Activated CD8-positive, alpha-beta memory T cell treated with anti-CD3 and anti-CD28 coated beads, Interleukin-2, amount 50 U/mL, for 48 hours (primary cell): ENCODE results near the gene NAA40.

Source experiments
- DNase-seq: peaks from one replicate; pipeline ENCODE4 v3.0.0-alpha.2; 2020

Gene NAA40

DNA sequence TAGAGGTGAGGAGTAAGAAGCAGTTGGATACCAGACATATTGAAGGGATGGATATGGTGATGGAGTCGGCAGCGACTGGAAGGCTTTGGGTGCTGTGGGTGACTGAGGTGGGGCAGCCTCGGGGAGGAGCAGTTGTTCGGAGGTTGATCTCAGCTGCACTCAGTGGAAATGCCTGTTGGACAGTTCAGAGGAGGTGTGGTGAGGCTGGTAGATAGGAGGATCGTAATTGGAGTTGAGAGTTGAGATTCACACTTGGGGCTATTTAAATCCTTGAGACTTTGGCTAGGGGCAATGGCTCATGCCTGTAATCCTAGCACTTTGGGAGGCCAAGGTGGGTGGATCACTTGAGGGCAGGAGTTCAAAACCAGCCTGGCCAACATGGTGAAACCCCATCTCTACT is 54.3 kb downstream of the NAA40 start:
- no peak for DNase-seq

DNA sequence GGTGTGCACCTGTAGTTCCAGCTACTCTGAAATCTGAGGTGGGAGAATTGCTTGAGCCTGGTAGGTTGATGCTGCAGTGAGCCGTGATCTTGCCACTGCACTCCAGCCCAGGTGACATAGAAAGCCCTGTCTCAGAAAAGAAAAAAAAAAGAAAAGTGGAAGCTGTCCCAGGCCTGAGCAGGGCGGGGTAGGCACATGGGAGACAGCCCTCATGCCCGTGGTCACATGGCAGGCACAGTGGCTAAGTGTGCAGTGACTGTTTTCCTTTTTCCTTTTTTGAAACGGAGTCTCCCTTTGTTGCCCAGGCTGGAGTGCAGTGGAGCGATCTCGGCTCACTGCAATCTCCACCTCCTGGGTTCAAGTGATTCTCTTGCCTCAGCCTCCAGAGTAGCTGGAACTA is 55.2 kb downstream of the NAA40 start:
- no peak for DNase-seq

DNA sequence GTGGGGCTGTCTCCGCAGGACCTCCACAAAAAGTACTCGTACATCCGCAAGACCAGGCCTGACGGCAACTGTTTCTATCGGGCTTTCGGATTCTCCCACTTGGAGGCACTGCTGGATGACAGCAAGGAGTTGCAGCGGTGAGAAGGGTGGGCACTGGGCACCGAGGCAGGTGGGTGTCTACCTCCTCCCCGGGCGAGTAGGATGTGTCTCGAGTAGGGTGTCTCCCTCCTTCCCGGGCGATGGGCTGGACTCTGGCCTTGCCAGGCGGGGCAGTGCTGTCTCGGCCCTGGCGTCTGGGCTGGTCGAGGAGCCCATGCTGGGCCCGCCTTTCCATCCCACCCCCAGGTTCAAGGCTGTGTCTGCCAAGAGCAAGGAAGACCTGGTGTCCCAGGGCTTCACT is 57.7 kb downstream of the NAA40 start:
- DNase-seq: no peak

DNA sequence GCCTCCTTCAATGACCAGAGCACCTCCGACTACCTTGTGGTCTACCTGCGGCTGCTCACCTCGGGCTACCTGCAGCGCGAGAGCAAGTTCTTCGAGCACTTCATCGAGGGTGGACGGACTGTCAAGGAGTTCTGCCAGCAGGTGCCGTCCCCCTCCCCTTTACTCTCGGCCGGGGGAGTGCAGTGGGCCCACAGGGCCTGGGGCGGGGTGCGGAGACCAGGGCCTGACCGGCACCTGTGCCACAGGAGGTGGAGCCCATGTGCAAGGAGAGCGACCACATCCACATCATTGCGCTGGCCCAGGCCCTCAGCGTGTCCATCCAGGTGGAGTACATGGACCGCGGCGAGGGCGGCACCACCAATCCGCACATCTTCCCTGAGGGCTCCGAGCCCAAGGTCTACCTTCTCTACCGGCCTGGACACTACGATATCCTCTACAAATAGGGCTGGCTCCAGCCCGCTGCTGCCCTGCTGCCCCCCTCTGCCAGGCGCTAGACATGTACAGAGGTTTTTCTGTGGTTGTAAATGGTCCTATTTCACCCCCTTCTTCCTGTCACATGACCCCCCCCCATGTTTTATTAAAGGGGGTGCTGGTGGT is 58.4 kb downstream of the NAA40 start:
- no peak for DNase-seq

DNA sequence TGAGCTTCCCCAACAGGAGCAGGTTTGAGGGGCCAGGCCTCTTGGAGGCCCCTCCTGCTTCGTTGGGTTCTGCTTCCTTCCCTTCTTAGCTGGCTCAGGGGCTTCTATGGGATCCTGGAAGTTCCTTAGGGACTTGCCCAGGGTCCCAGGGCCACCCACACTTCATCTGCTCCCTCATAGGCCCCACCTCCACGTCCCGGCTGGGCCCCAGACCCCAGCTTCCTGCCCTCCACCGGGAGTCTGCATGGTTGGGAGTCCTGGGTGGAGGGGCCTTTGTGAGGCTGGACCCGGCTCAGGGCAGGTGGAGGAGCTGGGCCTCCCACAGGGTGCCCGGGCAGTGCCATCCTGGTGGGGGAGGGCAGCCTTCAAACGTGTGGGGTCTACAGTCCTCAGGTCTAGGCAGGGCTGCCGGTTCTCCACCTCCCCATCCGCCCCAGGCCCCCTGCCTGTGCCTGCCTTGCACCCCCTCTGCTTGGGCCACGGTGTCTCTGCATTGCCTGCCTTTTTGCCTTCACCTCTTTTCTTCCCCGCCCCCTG is 59.1 kb downstream of the NAA40 start:
- DNase-seq: no peak

DNA sequence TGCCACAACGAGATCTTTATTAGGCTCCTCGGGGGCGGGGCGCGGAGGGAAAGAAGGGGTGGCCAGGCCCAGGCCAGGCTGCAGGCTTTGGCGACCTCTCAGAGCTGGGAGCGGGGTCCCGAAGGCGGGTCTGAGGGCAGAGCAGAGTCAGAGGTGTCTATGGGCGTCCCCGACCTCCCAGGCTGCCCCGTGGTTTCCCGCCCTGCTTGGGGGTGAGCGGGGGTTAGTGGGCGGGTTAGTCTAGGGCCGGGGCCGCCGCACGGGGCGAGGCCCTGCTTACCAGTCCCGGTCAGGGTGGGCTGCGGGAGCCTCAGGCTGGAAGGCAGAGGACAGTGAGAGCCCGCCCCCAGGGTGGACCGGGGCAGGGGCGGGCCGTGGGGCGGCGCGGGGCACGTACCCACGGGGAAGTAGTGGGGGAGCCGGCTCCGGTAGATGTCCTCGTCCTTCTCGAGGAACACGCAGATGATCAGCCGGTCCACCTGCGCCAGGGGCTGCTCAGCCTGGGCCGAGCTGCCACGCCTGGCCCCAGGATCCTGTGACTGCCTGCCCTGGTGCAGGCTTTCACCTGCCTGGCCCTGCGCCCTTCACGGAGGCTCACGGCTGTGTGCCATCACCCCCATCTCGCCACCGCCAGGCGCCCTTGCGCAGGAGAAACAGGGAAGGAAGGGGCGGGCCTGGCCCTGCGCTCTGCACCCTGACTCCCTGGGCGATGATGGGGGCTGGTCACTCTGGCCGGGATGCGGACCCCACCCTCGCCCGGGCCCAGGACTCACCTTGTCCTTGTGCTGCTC is 60.0 kb downstream of the NAA40 start:
- DNase-seq: no peak

DNA sequence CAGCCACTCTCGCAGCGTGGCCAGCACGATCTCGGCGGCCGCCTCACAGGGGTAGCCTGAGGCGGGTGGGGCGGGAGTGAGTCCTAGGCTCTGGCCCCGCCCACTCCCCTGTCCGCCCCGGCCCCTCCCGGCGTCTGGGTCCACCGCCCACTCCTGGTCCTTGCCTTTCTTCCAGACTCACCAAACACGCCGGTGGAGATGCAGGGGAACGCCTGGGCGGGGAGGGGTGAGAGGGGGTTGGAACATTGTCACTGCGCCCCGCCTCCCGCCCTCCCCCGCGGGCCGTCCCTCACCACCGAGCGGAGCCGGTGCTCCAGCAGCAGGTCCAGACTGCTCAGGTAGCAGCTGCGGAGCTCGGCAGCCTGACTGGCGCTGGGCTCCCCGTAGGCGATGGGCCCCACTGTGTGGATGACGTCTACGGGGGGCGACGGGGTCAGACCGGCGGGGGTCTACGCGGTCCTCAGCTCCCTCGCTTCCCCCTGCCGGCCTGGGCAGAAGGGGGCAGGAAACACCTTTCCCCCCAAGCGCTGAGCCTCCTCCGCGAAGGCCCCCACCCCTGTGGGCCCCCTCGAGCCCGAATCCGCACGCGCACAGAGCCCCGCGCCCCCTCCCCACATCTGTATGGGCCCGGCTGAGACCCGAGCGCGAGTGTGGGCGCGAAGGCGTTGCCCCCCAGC is 60.7 kb downstream of the NAA40 start:
- DNase-seq: peak; percentile 80

DNA sequence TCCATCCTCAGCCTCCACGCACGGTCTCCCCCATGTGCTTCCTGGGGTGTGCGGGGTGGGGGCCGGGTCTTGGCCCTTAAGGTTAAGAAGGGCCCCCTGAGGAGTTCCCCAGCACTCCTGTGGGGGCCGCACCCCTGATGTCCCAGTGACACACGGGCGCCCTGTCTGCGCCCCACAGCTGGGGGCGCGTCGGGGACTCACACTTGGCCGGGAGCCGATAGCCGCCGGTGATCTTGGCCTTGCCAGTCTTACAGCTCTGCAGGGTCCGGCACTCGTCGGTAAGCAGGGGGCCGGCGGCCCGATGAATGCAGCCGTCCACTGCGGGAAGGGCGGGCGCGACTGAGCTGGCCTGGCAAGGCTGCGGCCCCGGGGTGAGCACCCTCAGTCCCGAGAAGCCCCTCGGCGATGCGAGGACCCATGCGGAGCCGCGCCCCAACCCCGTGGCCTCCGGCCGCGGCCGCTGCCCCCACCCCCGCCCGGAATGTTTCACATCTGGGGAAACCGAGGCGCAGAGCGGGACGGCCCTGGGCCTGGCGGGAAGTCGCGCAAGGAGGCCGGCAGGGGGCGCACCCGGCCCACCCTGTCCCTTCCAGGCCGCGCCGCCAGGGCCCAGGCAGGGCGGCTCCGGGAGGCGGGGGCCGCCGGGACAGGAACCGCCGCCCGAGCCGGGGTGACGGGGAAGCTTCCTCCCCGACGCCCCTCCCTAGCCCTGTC is 61.4 kb downstream of the NAA40 start:
- DNase-seq: peak; percentile 90

DNA sequence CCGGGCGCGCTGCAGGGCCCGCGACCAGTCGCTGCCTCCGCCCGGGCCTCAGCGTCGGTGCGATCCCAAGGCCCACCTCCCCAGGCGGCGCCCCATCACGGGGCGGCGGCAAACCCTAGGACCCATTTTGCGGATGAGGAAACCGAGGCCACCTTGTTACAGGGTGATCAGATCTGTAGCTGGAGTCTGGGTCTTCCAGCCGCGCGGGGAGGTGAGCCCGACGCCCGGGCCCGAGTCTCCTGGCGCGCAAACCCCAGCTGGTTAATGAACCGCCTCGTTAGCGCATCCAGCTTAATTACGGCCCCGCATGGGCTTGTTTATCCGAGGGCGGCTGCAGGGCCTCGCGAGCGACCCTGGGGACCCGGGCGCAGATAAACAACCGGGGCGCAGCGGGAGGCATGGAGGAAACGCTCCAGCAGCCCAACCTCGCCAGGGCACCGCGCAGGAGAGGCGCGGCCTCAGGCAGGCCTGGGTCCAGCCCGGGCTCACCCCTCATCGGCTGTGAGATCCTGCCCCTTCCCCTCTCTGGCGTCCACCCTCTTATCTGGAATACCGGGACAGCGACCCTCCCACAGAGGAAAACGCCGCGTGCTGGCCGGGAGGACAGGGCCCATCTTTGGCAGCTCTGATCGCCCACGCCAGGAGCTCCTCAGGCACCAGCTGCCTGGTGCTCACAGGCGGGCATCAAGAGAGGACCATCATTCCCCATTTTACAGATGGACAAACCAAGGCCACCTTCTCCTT is 62.1 kb downstream of the NAA40 start:
- DNase-seq: no peak

DNA sequence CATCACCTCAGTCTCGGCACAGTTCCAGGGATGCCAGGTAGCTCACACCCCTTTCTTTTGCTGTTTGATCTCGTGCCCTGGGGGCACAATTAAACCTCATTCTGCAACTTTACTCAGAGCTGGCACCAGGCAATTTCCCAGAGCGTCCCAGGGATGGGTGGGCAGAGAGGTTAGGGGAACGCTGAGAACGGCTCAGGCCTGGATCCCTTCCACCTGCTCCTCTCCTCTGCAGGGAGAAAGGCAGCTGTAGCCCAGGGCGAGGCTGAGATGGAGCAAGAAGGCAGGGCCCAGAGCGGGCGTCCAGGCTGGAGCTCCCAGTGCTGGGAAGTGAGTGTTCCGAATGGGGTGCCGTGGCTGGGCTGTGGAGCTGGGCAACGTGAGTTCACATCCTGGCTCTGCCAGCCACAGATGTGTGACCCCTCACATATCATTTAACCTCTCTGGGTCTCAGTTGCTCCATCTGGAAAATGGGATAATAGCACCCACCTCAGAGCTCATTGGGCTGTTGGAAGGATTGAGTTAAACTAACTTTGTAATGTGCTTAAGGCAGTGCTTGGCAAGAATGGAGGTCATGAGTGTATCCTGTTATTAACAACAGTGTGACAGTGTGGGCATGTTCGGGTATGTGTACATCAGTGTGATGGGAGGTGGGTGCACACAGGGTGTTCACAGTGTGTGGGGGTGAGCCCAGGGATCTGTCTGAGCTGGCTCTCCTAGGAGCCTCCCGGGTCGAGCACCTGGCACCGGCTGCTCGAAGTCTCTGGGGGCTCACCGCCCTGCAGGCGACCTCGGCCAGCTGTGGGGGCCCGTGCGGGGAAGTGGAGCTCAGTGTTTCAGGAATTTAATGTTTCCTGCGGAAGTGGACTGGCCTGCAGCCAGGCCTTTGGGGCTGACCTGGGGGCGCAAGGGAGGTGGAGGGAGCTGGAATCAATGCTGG is 63.0 kb downstream of the NAA40 start:
- no peak for DNase-seq

DNA sequence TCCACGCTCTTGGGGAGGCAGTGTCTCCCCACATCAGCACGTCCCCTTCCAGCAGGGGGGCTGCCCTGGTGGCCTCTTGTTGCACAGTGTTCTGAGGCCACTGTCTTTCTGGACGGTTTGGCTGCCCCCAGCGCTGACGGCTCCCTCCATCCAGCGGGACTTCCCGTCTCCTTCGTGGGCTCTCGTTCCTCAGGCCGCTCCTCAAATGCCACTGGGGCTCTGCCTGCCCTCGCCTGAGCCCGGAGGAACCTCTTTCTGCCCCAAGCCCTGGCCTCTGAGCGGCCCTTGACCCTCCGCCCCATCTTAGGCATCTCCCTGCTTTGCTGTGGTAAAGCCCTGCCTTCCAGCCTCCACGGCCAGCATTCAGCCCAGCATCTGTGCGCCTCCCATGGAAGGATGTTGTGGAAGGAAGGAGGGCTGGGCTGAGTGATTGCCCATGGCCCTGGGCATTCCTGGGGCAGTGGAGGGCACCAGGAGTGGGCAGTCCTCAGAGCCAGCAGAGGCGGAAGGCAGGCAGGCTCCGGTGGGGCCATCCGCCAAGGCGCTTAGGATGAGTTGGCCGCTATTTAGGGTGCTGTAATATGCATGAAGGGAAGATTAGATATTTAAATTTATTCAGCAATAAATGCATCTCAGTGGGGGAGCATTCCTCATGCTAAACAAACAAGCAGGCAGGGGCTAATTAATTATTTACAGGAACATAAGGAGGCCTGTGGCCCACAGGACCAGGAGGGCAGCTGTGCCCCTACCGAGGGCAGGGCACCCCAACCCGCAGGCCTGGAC is 65.2 kb downstream of the NAA40 start:
- DNase-seq: no peak

DNA sequence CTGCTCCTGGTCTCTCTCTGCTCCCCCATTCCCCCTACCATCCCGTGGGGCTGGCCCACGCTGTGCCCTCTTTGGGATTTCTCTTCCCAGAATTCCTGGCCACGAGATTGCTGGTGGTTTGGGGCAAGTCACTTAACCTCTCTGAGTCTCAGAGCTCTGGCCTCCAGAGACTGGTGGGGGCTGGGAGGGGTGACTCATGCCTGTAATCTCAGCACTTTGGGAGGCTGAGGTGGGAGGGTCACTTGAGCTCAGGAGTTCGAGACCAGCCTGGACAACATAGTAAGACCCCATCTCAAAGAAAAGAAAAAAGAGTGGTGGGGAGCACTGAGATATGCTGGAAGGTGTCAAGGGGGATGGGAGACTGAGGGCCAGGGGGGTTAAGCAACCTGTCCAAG is 65.8 kb downstream of the NAA40 start:
- no peak for DNase-seq

DNA sequence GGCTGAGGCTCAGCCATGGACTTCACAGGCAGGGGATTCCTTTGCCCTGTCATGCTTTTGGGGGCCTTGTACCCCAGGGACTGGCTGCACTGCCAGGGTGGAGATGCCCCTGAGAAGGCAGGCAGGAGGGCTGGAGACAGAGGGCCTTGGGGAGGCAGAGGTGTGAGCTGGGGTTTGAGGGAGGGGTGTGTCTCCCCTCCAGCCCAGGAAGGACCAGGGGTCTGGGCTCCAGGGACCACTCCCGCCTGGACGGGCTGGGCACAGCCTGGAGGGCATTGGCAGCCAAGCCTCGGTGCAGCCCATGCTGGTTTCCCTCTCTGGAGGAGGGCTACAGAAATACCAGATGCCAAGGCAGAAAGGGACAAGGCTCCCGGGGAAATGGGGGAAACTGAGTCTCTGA is 66.9 kb downstream of the NAA40 start:
- no peak for DNase-seq

DNA sequence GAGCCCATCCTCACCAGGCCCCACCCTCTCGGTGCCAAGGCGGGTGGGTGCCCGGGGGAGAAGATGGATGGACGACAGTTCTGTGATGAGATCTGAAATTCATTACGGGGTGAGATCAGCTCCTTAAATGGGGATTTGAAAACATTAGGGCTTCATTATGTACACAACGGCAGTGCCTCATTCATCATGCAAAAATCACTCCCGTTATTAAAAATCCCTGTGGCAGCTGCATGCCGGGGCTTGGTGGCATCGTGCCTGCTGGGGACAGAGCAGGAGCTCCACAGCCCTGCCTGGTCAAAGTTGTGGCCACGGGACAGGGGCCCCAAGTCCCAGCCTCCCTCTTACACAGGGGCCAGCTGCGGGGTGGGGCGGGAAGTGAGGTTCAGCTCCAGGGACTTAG is 67.6 kb downstream of the NAA40 start:
- no peak for DNase-seq
